Measurements from ENCODE around the gene SLC37A1. TPM values are rescaled to one million over a fixed set of nuclear protein-coding genes. Genes with fewer than 3 reads are reported as not detected.

Gene SLC37A1
- total RNA-seq, 1 donor from 2014 or later = 4.8 TPM

DNA sequence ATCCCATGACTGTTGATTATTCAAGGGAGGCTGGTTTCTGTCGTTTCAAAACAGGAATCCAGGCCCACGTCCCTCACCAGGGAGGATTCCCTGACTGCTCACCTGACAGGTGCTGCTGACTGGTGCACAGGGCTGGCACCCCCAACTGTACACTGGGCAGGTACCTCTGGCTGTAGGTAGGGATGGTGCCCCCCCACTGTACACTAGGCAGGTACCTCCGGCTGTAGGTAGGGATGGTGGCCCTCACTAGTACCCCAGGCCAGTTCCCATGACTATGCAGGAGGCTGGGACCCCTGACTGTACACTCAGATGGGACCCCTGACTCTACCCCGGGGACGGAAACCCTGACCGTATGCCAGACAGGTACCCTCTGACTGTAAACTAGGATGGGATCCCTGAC is 106.2 kb downstream of the SLC37A1 start:
- no peak for DNase-seq (ENCODE audit: low spot score)
- H3K36me3 Mint-ChIP-seq (ENCODE audit: low read depth) = no peaks in the 10 kb centered on the region
- no peak overlapping the region for H3K27ac Mint-ChIP-seq (ENCODE audit: unreplicated experiment)
- no peaks in the 10 kb centered on the region for H3K4me1 Mint-ChIP-seq (ENCODE audit: low read depth)
- H3K27me3 Mint-ChIP-seq (ENCODE audit: low read depth) = peaks cover 60% of the 10 kb centered on the region
- no peak overlapping the region for H3K4me3 Mint-ChIP-seq (ENCODE audit: unreplicated experiment)
- H3K9me3 Mint-ChIP-seq (ENCODE audit: low read depth) = no peaks in the 10 kb centered on the region
- TF ChIP-seq, protein P1, sequence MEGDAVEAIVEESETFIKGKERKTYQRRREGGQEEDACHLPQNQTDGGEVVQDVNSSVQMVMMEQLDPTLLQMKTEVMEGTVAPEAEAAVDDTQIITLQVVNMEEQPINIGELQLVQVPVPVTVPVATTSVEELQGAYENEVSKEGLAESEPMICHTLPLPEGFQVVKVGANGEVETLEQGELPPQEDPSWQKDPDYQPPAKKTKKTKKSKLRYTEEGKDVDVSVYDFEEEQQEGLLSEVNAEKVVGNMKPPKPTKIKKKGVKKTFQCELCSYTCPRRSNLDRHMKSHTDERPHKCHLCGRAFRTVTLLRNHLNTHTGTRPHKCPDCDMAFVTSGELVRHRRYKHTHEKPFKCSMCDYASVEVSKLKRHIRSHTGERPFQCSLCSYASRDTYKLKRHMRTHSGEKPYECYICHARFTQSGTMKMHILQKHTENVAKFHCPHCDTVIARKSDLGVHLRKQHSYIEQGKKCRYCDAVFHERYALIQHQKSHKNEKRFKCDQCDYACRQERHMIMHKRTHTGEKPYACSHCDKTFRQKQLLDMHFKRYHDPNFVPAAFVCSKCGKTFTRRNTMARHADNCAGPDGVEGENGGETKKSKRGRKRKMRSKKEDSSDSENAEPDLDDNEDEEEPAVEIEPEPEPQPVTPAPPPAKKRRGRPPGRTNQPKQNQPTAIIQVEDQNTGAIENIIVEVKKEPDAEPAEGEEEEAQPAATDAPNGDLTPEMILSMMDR (IDR thresholded peaks at IDR 0.05) = no peak

DNA sequence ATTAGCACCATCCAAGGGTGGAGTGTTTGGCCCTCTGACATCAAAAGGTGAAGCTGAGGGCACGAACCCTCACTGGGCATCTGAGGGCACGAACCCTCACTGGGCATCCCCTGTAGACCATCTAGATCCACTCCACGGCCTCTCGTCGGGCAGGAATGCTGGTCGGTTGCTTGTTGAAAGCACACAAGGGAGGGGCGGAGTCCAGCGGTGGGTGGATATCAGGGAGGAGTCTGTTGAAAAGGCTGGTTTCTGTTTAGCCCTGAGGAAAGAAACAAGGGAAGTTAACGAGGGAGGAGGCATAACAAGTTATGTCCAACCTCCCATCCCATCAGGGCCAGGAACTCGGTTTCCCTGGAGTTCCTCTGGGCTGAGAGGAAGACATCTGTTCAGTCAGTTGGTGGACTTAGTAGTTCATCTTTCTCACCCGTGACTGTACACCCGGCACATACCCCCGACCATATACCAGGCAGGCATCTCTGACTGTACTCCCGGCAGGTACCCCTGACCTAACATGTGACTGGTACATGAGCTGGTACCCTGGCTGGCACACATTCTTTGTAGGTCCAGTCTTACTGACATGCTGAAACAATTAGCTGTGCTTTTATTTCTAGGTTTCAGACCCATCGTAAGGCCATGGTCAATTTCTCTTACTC is 107.6 kb downstream of the SLC37A1 start:
- H3K9me3 Mint-ChIP-seq (ENCODE audit: low read depth) = no peaks in the 10 kb centered on the region
- H3K27me3 Mint-ChIP-seq (ENCODE audit: low read depth) = peaks cover 72% of the 10 kb centered on the region
- no peaks in the 10 kb centered on the region for H3K36me3 Mint-ChIP-seq (ENCODE audit: low read depth)
- no peak for DNase-seq (ENCODE audit: low spot score)
- no peak overlapping the region for H3K27ac Mint-ChIP-seq (ENCODE audit: unreplicated experiment)
- H3K4me1 Mint-ChIP-seq (ENCODE audit: low read depth) = no peaks in the 10 kb centered on the region
- H3K4me3 Mint-ChIP-seq (ENCODE audit: unreplicated experiment) = no peak overlapping the region
- TF ChIP-seq, protein P1 (IDR thresholded peaks at IDR 0.05) = no peak

DNA sequence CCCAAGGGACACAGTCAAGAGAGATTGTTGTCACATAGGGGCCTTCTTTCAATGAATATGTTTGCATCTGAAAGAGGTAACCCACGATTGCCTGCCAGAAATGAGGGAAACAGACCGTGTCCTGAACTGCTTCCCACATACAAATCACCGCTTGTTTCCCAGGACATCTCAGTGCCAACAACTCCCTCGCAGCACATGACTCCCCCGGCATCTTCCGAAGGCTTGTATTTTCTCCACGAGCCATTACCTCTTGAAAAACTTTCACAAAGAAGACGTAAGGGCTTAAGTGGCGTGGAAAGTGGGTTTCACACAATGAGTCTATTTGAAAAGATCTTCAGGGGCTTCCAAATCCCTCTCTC is 108.1 kb downstream of the SLC37A1 start:
- no peaks in the 10 kb centered on the region for H3K9me3 Mint-ChIP-seq (ENCODE audit: low read depth)
- peaks cover 77% of the 10 kb centered on the region for H3K27me3 Mint-ChIP-seq (ENCODE audit: low read depth)
- DNase-seq (ENCODE audit: low spot score) = no peak
- TF ChIP-seq, protein P1 (IDR thresholded peaks at IDR 0.05) = no peak
- H3K4me3 Mint-ChIP-seq (ENCODE audit: unreplicated experiment) = no peak overlapping the region
- no peaks in the 10 kb centered on the region for H3K4me1 Mint-ChIP-seq (ENCODE audit: low read depth)
- no peak overlapping the region for H3K27ac Mint-ChIP-seq (ENCODE audit: unreplicated experiment)
- H3K36me3 Mint-ChIP-seq (ENCODE audit: low read depth) = no peaks in the 10 kb centered on the region

DNA sequence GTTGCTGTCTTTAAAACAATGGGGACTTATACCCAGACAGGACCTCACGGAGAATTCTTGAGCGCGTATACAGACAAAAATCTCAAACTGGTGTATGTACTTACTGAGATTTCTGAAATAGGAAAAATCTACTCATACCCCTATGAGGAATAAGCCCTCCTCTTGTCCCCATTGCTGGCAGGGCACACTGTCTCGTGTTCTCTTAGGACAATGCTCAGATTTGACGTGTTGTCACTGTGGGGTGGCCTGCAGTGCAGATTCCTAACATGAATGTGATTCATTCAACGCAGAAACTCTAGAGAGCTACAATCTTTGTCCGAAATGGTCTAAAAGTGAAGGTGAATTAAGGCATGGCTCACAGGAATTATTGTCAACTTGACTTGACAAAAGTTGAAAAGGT is 108.6 kb downstream of the SLC37A1 start:
- Mint-ChIP-seq H3K27ac (ENCODE audit: unreplicated experiment) (no peak overlapping the region), H3K36me3 (ENCODE audit: low read depth) (no peaks in the 10 kb centered on the region), H3K9me3 (ENCODE audit: low read depth) (no peaks in the 10 kb centered on the region), H3K4me1 (ENCODE audit: low read depth) (no peaks in the 10 kb centered on the region), H3K4me3 (ENCODE audit: unreplicated experiment) (no peak overlapping the region), H3K27me3 (ENCODE audit: low read depth) (peaks cover 82% of the 10 kb centered on the region)
- DNase-seq (ENCODE audit: low spot score) = no peak
- TF ChIP-seq, protein P1 (IDR thresholded peaks at IDR 0.05) = no peak

DNA sequence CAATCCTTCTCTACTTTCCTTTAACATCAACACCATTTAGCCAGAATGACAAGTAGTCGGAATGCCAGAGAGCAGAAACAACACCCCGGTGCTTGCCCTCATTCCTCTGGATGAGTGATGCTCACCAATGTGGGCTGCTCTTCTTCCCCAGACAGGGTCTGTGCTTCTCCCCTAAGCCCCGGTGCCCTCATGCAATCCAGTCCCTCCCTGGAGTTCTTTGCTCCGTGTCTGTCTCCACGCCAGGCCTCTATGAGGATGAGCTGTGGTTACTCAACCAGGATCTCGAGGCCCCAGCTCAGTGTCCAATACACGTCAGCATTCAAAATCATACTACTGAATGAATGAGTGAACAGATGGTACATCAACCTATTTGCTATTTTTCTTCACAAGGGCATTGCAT is 110.0 kb downstream of the SLC37A1 start:
- Mint-ChIP-seq H3K27me3 (ENCODE audit: low read depth) (peaks cover 74% of the 10 kb centered on the region), H3K36me3 (ENCODE audit: low read depth) (no peaks in the 10 kb centered on the region), H3K9me3 (ENCODE audit: low read depth) (no peaks in the 10 kb centered on the region), H3K4me3 (ENCODE audit: unreplicated experiment) (no peak overlapping the region), H3K4me1 (ENCODE audit: low read depth) (no peaks in the 10 kb centered on the region), H3K27ac (ENCODE audit: unreplicated experiment) (no peak overlapping the region)
- no peak for DNase-seq (ENCODE audit: low spot score)
- TF ChIP-seq, protein P1 (IDR thresholded peaks at IDR 0.05) = no peak

All from chondrocyte (in vitro differentiated cells).